GM18517 (cell line): ENCODE results near the gene DLK2.
"Not testable (repeated sequence)": the region's sequence is repeated elsewhere in the genome, so short reads cannot be mapped to it uniquely, and the experiment has no call there.

Source experiments
- ATAC-seq: cut with Tn5 transposase; IDR thresholded peaks from one replicate; pipeline ENCODE4 v1.9.1; 2021; ENCODE audit warnings: mild to moderate bottlenecking, moderate library complexity; ENCODE audit not compliant: unreplicated experiment

Gene DLK2

DNA sequence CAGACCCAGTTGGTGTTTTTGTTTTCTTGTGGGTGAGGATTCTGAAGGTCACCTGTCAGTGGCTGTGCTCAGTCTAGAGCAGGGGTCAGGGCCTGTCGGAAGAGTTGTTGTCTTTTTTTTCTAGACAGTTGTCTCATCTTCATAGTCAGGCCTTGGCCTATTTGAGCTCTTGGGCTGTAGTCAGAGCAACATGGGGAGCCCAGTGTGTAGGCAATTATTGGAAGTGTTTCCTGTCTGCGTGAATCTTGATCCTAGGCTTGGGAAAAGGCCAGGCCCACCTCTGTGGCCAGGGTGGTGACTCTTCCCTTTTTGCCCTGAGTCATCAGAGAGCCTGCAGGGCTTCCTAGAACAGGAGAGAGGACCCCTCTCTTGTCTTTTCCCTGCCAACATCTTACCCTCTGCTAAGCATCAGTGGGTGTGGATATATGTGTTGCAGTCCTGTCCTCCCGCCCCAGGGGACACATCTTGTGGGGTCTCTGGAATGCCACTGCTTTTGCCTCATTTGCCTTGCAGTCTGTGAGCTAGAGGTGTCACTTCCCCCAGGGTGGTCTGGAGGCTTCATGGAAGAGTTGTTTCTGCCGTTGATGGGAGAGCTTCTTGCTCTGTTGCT lies 33.4 kb upstream of the DLK2 start:
- no peak for ATAC-seq

DNA sequence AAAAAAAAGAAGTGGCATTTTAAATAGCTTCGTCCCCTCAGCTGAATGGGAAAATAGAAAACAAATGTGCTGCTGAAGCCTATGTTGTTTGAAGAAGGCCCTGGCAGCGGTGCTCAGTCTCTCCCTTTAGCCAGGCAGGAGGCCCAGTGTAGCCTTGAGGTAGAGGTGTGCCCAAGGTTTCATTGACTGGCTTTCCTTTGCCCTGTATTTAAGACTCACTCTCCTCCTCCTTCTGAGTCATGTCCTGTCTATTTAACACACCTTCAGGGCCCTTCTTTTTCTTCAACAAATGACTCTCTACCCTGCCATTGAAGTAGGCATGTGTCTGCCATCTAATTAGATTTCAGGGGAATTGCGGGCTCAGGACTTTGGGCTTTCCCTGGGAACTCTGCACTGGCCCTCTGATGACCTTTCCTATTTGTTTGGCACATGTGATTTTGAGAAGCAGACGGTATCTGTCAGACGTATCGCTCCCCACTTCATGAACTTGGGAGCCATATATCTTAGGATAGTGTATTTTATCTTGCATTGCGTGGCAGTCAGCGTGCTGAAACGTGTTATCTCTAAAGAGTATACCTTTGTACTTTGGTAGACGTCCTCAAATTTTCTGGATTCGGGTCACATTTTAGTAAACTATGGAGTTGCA lies 26.4 kb upstream of the DLK2 start:
- ATAC-seq, result no peak

DNA sequence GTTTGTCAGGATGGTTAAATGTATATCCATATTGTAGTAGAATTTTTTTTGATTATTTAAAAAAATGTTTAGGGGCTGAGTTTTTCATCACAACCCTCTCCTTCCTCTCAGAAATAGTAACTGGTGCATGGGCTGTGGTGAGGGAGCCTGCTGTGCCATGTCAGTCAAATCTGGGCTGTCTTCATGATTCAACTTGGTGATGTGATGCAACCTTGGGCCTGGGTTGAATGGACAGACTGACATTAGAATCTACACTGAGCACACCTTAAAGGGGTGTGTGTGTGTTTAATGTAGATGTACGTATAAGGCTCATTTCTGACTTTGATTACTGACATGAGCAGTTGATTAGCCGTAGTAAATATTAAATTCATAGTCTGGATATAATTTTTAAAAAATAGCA lies 25.7 kb upstream of the DLK2 start:
- ATAC-seq, result no peak

DNA sequence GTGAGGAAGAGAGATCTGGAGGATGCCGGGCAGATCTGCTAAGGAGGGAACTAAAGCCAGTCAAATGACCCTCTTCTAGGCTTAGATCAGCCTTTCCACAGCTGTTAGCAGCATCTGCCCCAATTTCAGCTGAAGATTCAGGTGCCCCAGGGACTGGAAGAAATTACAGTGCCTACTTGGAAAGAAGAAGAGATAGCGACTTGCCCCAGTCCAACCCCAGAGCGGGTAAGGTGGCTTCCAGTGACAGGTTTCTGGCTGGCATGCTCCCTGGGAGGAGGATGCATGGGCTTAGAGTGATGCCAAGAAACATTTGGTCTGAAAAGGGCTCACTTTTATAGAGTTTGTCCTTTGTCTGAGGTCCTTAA lies 22.6 kb upstream of the DLK2 start:
- no peak for ATAC-seq

DNA sequence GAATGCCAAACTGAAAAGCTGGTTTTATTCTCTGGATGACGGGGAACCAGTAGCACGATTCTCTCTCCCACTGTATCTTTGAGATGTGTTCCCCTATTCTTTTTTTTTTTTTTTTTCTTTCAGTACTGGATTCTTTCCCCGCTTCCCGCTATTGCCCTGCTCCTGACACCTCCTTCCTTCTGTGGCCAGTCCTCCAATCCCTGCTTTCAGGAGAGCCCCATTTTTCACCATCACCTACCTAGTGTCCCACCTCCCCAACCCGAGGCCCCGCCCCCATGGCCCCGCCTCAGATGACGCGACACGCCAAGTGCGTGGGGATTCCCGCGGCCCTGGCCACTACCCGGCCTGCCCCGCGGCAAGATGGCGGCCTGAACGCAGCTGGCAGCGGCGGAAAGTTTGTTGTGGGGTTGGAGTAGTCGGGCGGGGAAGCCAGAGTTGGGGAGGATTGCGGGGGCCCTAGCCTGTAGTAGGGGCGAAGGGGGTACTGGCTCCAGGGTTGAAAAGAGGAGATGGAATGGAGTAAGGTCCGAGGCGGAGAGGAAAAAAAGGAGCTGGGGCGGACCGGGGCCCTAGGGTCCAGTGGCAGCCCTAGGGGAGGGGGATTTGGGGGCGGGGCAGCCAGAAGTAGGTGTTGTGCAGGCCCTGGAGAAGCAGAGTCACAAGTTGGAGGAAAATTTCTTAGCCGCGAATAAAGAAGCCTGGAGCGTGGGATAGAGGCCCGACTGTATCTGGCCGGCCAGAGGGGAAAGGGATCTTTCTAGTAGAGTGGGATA lies 22.1 kb upstream of the DLK2 start, which contains the start of gene TJAP1:
TJAP1 (plus strand) TSS at position 336 of the 773 bp plus-strand sequence. CDS start 21,432 bp downstream, outside the sequence.
- ATAC-seq, result no peak

DNA sequence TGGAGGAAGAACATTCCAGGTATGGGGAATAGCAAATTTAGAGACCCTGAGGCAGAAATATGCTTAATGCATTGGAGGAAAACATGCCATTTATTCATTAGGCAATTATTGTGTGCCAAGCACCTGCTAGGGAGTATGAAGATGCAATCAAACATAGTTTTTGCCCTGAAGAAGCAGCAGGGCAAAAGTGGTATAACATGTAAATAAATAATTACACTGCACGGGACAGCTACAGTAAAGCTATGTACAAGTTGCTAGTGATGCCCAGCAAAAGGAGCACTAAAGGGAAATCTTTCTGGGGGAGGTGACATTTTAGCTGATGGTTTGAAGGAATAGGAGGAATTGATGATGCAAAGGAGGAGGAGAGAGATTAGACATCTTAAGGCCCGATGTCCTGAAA lies 21.4 kb upstream of the DLK2 start:
- ATAC-seq, result no peak

DNA sequence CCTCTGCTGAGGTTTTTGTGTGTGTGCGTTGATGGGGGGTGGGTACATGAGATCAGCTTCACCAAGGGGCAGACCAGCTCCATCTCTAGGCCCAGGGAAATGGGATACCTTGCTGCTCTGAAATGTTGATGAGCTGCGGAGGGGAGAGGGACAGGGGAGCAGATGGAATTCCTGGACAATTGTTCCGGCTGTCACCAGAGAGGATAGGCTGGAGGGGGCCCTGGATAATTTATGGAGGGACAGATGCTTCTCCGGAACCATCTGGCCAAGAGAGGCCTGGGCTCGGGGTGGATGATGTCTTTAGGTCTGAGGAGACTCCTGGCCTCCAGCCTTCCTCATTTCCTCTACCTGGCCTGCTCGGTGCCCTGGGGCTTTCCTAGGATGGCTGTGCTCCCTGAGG lies 20.2 kb upstream of the DLK2 start:
- ATAC-seq, result no peak

DNA sequence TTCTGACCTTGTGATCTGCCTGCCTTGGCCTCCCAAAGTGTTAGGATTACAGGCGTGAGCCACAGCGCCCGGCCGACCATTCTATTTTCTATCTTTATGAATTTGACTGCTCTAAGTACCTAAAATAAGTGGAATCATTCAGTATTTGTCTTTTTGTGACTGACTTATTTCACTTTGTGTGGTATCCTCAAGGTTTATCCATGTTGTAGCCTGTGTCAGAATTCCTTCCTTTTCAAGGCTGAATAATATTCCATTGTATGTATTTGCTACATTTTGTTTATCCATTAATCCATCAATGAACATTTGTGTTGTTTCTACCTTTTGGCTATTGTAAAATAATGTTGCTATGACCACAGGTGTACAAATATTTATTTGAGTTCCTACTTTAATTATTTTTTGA lies 17.2 kb upstream of the DLK2 start:
- no peak for ATAC-seq

DNA sequence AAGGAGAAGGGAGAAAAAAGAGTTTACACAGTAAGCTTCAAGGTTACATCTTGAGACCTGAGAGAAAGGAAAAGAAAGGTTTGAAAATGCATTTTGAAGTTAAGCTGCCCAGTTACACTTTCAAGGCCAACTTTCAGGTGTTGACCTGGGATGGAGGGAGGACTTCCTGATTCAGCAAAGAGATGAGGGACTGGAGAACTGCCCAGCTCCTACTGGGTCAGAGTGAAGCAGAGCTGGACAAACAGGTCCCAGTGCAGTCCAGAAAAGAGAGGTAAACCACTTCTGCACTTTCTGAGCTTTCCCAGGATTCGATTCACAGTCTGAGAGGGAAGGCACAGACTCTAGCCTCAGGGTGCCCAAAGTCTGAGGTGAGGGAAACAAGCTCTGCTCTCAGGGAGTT lies 16.1 kb upstream of the DLK2 start:
- no peak for ATAC-seq

DNA sequence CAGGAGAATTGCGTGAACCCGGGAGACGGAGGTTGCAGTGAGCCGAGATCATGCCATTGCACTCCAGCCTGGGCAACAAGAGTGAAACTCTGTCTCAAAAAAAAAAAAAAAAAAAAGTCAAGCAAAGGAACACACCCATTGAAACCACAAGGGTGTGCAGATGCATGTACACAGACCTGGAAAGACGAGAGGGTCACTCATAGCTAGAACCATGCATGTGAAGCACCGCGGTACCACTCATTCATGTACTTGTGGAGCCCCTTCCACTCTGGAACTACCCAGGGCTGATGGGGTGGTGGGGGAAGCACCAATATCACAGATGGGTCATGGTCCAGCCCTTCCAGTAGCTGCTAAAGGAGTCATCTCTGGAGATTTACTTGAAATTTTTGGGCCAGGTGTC lies 14.6 kb upstream of the DLK2 start:
- no peak for ATAC-seq

DNA sequence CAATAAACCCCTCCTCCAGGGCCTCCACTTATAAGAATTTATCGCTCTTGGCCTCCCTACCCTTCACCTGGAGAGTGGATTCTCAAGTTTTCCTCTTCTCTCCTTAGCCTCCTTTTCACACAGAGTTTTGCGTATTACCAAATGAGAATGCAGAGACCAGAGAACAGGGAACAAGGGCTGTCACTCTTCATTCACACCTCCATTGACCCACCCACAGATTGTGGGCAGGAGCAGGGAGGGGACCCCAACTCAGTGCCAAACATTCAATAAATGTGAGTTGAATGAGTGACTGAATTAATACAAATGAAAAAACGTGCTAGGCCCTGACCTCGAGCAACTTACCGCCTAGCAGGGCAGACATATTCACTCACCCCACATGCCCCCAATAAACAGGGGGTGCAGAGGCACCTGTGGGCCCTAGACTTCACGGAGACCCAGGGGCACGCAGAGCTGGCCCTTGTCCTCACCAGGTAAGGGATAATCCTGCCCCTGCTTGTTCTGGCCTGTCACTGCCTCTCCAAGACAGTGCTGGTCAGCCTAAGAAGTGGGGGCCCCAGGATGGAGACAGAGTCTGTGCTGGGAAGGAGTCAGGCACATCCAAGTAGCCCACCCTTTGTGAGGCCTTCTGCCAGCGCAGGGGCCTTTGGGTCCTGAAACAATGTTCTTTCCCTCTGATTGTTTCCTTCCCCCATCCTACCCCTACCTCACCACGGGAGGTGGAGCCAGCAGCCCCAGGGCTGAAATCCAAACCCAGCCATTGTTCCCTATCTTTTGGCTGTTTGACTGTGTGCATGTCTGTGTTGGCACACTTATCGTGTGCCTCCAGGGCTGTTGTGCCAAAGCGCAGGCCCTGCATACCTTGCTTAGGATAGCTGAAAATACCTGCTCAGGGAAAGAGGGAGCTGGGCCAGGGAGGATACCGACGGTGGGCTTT lies 13.7 kb upstream of the DLK2 start:
- no peak for ATAC-seq

DNA sequence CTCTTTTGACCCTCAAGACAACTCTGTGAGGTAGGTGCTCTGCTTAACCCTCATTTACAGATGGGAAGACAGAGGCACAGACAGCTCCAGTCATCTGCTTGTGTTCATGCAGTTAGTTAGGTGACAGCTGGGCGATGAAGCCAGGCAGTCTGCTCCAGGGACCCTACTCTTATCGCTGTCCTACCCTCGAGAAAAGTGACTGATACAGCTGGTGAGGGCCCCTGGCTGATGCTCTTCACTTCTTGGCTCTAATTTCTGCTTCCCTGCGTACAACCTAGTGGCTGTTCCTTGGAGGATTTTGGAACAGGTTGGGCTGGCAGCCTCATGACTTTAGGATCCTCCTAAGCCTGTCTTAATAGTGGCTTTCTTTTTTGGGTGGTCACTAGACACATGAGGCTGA lies 12.9 kb upstream of the DLK2 start:
- no peak for ATAC-seq

DNA sequence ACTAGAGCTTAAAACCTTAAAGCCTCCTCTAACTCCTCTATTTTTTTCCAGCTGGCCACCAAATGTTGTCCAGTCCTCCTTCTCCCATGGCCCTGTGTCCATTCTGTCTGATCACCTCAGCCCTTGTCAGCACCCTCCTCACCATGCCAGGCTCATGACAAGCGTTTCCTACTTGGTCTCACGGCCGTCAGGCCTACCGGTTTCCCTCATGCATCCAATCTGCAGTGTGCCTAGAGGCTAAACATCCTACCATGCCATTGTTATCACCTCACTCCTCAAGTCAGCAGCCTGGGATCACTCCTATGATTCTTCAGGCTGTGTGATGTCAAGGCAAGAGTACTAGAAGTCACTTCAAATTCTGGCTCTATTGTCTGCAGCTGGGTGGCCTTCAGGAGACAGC lies 12.4 kb upstream of the DLK2 start:
- no peak for ATAC-seq

DNA sequence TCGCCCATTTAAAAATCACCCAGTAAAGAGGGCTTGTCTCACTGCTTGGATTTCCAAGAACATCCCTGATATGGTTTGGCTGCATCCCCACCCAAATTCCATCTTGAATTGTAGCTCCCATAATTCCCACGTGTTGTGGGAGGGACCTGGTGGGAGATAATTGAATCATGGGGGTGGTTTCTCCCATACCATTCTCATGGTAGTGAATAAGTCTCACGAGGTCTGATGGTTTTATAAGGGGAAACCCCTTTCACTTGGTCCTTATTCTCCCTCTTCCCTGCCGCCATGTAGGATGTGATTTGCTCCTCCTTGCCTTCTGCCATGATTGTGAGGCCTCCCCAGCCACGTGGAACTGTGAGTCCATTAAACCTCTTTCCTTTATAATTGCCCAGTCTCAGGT lies 11.9 kb upstream of the DLK2 start:
- ATAC-seq, result not testable (repeated sequence)

DNA sequence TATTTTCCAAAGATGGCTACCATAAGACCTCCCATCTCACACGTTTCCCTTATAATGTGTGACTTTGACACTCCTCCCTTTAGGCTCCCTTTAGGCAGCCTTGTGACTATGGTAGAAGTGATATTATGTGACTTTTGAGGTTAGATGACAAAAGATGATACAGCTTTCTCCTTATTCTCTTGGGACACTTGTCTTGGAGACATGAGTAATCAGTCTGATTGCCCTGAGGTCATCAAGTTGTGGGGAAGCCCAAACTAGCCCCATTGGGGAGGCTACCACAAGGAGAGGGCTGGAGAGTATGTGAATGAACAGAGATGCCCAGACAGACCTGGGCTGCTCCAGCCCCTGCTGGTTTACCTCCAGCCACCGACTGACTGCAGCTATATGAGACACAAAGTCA lies 10.6 kb upstream of the DLK2 start:
- no peak for ATAC-seq

DNA sequence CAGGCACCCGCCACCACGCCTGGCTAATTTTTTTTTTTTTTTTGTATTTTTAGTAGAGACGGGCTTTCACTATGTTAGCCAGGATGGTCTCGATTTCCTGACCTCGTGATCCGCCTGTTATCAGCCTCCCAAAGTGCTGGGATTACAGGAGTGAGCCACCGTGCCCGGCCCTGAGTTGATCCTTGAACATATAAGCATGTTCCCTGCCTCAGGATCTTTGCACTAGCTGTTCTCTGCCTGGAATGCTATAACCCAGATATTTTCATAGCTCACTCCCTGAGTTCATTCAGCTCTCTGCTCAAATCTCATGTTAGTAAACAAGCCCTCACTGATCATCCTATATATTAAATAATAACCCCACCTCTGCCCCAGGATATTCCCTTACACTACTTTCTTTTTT lies 9.0 kb upstream of the DLK2 start:
- no peak for ATAC-seq

DNA sequence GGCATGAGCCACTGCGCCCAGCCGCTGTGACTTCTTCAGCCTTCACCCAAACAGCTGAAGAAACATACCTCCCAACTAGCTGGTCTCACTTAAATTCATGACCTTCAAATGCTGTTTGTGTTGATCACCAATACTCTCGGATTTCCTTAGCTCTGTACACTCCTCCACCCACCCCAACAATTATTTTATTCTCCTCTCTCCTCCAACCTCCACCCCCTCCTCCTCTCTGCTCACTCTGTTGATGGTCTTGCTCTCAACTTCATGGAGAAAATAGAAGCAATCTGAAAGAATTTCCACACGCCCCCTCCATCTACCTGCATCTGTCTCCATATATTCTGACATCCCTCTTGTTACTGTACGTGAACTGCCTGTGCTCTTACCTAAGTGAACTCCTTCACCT lies 6.6 kb upstream of the DLK2 start:
- no peak for ATAC-seq

DNA sequence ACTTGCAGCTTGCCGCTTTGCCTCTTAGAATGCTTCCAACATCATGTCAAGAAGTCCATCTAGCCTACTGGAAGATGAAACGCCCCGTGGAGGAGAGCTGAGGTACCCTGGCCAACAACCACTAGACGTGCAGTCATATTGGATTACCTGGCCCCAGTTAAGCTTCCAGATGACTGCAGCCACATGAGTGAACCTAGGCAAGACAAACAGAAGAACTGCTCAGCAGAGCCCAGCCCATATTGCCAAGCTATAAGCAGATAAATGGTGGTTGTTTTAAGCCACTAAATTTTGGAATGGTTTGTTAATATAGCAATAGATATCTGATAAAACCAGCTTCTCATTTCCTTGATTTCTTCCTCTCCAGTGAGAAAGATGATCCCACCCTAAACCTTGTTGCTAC lies 4.7 kb upstream of the DLK2 start:
- no peak for ATAC-seq

DNA sequence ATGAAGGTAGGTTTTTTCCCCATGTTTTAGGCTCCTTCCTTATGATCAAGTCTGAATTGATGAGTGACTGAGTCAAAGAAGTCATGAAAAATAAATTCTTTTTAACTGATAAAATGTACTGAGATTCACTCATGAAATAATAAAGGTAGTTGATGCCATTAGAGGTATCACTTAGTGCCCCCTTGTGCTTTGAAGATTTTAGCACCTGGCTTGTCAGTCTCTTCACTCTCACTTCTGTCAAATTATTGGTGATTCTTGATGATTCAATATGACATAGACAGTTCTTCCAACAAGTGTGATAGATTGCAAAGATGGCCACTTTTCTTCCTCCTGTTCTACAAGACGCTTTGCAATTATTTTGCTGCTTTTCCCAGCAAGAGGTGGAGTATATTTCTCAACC lies 4.2 kb upstream of the DLK2 start:
- no peak for ATAC-seq

DNA sequence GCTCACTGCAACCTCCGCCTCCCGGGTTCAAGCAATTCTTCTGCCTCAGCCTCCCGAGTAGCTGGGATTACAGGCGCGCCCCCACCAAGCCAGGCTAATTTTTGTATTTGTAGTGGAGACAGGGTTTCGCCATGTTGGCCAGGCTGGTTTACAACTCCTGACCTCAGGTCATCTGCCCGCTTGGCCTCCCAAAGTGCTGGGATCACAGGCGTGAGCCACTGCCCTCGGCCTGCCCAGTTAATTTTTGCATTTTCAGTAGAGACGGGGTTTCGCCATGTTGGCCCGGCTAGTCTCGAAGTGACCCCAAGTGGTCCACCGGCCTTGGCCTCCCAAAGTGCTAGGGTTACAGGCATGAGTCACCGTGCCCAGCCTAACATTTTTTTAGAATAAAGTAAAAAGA lies 2.8 kb upstream of the DLK2 start:
- ATAC-seq, result not testable (repeated sequence)

DNA sequence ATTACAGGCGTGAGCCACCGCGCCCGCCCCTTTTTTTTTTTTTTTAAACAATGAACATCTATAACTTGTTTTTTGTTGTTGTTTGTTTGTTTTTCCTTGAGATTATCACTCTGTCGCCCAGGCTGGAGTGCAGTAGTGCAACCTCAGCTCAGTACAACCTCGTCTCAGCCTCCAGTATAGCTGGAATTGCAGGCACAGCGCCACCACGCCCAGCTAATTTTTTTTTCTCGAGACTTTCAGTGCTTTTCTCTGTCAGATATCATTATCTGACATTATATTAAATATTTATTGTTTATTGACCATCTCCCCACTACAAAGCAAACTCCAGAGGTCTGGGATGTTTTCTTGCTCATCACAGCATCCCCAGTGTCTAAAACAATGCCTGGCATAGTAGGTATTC lies 2.3 kb upstream of the DLK2 start:
- no peak for ATAC-seq
